Measurements from ENCODE around the gene CUTA. TPM values are rescaled to one million over a fixed set of nuclear protein-coding genes. Genes with fewer than 3 reads are reported as not detected.
A peak's percentile ranks its signal among the peaks of the same experiment; 100 is the strongest.

The CUTA gene
- total RNA-seq, 1 experiment from 2014 or later = 257 TPM

GRCh38 chr6:33451606-33452005, 33.7 kb upstream of the CUTA start:
- Histone ChIP-seq H2AFZ (ENCODE audit: low read length) (no peak overlapping the region), H3K27me3 (ENCODE audit: insufficient read depth, low read length) (no peaks in the 10 kb centered on the region), H3K56ac (ENCODE audit: insufficient read length, low read depth, low read length) (no peak overlapping the region), H3K23ac (ENCODE audit: insufficient read length, low read depth, low read length) (no peak overlapping the region), H3K9ac (ENCODE audit: extremely low read depth, insufficient read length, low read length) (no peak overlapping the region), H4K20me1 (ENCODE audit: control insufficient read depth, insufficient read depth, insufficient read length) (no peaks in the 10 kb centered on the region), H3K23me2 (ENCODE audit: insufficient read length, low read depth, low read length, poor library complexity, severe bottlenecking) (peaks cover 10% of the 10 kb centered on the region), H2BK20ac (ENCODE audit: low read depth, low read length, poor library complexity, severe bottlenecking) (no peak overlapping the region), H4K8ac (replicated peaks; ENCODE audit: insufficient read length, low read depth, low read length) (no peak overlapping the region), H2BK5ac (ENCODE audit: insufficient read length, low read length) (no peak overlapping the region), H2BK120ac (ENCODE audit: low read depth, low read length, poor library complexity, severe bottlenecking) (no peak overlapping the region), H2BK12ac (ENCODE audit: insufficient read length, low read depth, low read length) (no peak overlapping the region), H3K4me2 (ENCODE audit: insufficient read depth, insufficient read length, low read length) (no peak overlapping the region), H3K79me1 (ENCODE audit: insufficient read depth, low read depth, low read length, poor library complexity, severe bottlenecking) (no peaks in the 10 kb centered on the region), H3K9me3 (ENCODE audit: control insufficient read depth, low read depth, low read length) (no peaks in the 10 kb centered on the region), H3T11ph (ENCODE audit: low read length) (no peak overlapping the region), H3K18ac (ENCODE audit: insufficient read length, low read depth, low read length) (no peak overlapping the region), H4K91ac (ENCODE audit: insufficient read length, low read depth, low read length) (no peak overlapping the region), H2BK15ac (ENCODE audit: low read depth, low read length) (no peak overlapping the region), H3K14ac (ENCODE audit: insufficient read depth, low read length) (no peak overlapping the region), H2AK5ac (ENCODE audit: insufficient read length, low read length) (no peak overlapping the region), H4K5ac (ENCODE audit: insufficient read length, low read depth, low read length) (no peak overlapping the region), H3K79me2 (ENCODE audit: insufficient read depth, low read length) (no peaks in the 10 kb centered on the region), H3K4ac (ENCODE audit: low read depth, low read length) (no peak overlapping the region), H3K4me1 (ENCODE audit: insufficient read depth, low read length) (no peaks in the 10 kb centered on the region), H3K27ac (ENCODE audit: insufficient read length, low read depth, low read length) (no peak overlapping the region)
- Mint-ChIP-seq H3K27ac (peak overlapping the region in 1 of 3 experiments; percentile 48; a peak in 2 of 7 replicates), H3K4me3 (no peak overlapping the region), H3K36me3 (ENCODE audit: insufficient read depth in 1 of 3, low read depth in 3 of 3) (peaks cover 39 to 76% (median 63%) of the 10 kb centered on the region in 3 experiments), H3K27me3 (ENCODE audit: low read depth) (no peaks in the 10 kb centered on the region; the same call in 1 of the 2 replicates), H3K4me1 (peaks cover 17 to 30% of the 10 kb centered on the region in 2 experiments), H3K9me3 (no peaks in the 10 kb centered on the region)
- WGBS (ENCODE audit: extremely low coverage, insufficient read length, low lambda C conversion rate) = no CpG with 5 or more reads among the region's 15 CpGs
- no peak for TF ChIP-seq CTCF (conservative IDR thresholded peaks at IDR 0.05)
- no peak for DNase-seq

All from H9 (cell line).